ENCODE measurements around the gene MAB21L4.

Gene MAB21L4

DNA sequence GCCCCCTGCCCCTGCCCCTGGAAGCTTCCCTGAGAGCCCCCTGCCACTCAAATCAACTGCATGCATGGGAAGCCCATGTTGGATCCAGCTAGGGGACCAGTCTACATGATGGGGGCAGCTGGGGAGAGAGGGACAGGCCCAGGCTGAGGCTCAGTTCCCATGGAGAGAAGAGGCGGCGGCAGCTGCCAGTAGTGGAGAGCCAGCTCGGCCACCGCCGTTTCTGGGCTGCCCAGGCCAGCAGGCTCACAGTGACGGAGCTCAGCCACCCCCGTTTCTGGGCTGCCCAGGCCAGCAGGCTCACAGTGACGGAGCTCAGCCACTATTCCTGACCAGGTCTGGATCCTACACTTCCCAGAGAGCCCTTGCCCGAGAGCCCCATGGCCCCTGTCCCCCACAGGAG, 3.6 kb downstream of the MAB21L4 start:
- no peak for TF ChIP-seq CTCF (IDR thresholded peaks at IDR 0.05; ENCODE audit: low read depth, low read length)
- TF ChIP-seq POLR2A (IDR thresholded peaks at IDR 0.05; ENCODE audit: extremely low read depth, insufficient read length) = no peak
- no peak for TF ChIP-seq MYC (IDR thresholded peaks at IDR 0.05; ENCODE audit: low read depth, low read length)
- no peak for TF ChIP-seq MAX (IDR thresholded peaks at IDR 0.05; ENCODE audit: low read depth, low read length)
- no peak overlapping the region for H3K4me3 ChIP-seq (ENCODE audit: low read depth, low read length)
- DNase-seq (ENCODE audit: low read depth) = no peak

GRCh38 chr2:240891492-240892340, 4.2 kb downstream of the MAB21L4 start:
- TF ChIP-seq CTCF (IDR thresholded peaks at IDR 0.05; ENCODE audit: low read depth, low read length) = no peak
- TF ChIP-seq MAX (IDR thresholded peaks at IDR 0.05; ENCODE audit: low read depth, low read length) = no peak
- TF ChIP-seq POLR2A (IDR thresholded peaks at IDR 0.05; ENCODE audit: extremely low read depth, insufficient read length) = no peak
- no peak for DNase-seq (ENCODE audit: low read depth)

GRCh38 chr2:240890691-240891090, 5.3 kb downstream of the MAB21L4 start:
- no peak overlapping the region for H3K4me3 ChIP-seq (ENCODE audit: low read depth, low read length)
- TF ChIP-seq MAX (IDR thresholded peaks at IDR 0.05; ENCODE audit: low read depth, low read length) = no peak
- TF ChIP-seq MYC (IDR thresholded peaks at IDR 0.05; ENCODE audit: low read depth, low read length) = no peak
- no peak for TF ChIP-seq CTCF (IDR thresholded peaks at IDR 0.05; ENCODE audit: low read depth, low read length)
- TF ChIP-seq POLR2A (IDR thresholded peaks at IDR 0.05; ENCODE audit: extremely low read depth, insufficient read length) = no peak
- DNase-seq (ENCODE audit: low read depth) = no peak

More at GRCh38 chr2:240891492-240892340, 4.2 kb downstream of the MAB21L4 start:
- H3K4me3 ChIP-seq (ENCODE audit: low read depth, low read length) = no peak overlapping the region

DNA sequence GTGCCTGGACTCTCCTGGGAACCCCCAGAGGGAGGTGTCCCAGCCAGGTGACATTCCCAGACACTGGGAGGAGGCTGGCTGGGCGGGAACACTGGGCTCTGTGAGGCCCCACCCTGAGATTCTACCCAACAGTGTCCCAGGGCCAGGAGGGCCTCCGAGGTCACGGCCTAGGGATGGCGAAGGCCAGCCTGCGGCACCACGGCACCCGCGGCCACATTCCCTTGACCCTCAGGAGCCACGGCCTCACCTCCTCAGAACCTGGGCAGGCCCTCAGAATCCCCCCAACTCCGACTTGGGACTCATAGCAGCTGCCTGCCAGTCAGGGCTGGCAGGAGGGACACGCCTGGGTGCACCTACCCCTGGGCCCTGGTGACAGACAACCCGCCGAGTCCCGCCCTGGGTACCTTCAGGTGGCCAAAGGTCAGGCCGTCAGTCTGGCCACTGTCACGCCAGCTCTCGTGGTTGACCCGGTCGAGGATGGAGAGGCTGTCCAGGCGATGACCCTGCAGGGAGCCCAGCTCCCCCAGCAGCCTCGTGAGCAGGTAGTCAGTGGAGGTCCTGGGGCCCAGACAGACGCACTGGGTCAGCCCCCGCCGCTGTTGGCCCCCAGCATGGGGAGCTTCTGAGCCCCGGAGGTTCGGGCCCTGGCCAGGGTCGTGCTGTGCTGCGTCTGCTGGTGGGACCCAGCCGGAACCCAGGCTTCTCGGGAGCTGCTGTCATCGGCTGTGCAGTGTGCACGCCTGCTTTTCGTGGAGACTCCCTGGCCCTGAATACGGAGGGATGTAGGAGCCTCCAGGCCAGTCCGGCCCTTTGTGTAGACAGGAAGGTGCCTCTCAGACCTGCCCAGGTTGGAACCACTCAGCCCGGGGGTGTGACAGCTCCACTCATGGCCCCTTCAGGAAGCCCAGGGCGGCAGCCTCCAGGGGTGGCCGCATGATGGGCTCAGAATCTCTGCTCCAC, 6.1 kb downstream of the MAB21L4 start:
- H3K4me3 ChIP-seq (ENCODE audit: low read depth, low read length) = no peak overlapping the region
- DNase-seq (ENCODE audit: low read depth) = no peak
- TF ChIP-seq MYC (IDR thresholded peaks at IDR 0.05; ENCODE audit: low read depth, low read length) (no peak), CTCF (IDR thresholded peaks at IDR 0.05; ENCODE audit: low read depth, low read length) (no peak), POLR2A (IDR thresholded peaks at IDR 0.05; ENCODE audit: extremely low read depth, insufficient read length) (no peak), MAX (IDR thresholded peaks at IDR 0.05; ENCODE audit: low read depth, low read length) (no peak)

DNA sequence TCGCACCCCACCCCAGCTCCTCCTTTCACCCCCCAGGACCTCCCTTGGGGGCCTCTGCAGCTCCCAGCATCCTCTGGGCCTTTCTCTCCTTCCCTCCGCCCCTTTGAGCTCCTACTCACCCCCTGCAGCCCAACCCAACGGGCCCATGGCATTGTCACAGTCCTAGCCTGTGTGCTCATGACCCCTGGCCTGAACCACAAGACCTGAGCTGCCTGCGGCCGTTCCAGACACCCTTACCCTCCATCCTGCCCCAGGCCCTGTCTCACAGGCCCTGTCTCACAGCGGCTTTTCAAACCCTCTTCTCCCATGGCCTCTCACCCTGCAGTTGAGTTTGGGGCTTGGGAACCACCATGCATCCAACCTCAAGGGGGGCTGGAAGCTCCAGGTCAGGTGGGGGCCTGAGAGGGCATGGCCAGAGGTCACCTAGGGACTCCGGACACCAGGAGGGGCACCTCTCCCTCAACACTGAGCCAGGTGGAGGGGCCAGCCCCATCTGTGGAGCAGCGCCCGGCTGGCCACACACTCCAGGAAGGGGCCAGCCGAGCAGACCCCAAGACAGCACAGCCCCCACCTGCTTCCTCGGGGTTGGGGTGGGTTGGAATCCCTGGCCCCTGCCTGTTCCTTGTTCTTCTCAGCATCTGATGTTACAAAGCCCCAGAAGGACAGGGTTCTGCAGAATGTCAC, 6.9 kb downstream of the MAB21L4 start:
- no peak for TF ChIP-seq MAX (IDR thresholded peaks at IDR 0.05; ENCODE audit: low read depth, low read length)
- TF ChIP-seq MYC (IDR thresholded peaks at IDR 0.05; ENCODE audit: low read depth, low read length) = no peak
- no peak for TF ChIP-seq CTCF (IDR thresholded peaks at IDR 0.05; ENCODE audit: low read depth, low read length)
- no peak for TF ChIP-seq POLR2A (IDR thresholded peaks at IDR 0.05; ENCODE audit: extremely low read depth, insufficient read length)
- H3K4me3 ChIP-seq (ENCODE audit: low read depth, low read length) = no peak overlapping the region
- no peak for DNase-seq (ENCODE audit: low read depth)
